ENCODE measurements around the gene ZNF668. TPM values are rescaled to one million over a fixed set of nuclear protein-coding genes. Genes with fewer than 3 reads are reported as not detected.

The ZNF668 gene
- total and polyA plus RNA-seq, 2 of the 8 experiments (the other 6 are each of a cell fraction or from before 2014, with no cell fraction given) = 14.0 to 14.3 TPM

- POLR2A ChIA-PET (ENCODE audit: partially characterized antibody) = interaction anchor here (0.6 to 1.6 kb wide), 12 partner anchors 9 to 130 kb away, joined by 3 to 7 read pairs (median 3); partner anchors contain the start of genes FUS, VKORC1, ZNF646 and ZNF668
- no peak overlapping the region for H2BK12ac ChIP-seq (ENCODE audit: low read depth, low read length)
- no peak overlapping the region for H2BK120ac ChIP-seq (replicated peaks; ENCODE audit: low read depth, low read length)
- no peak overlapping the region for H2AK5ac ChIP-seq (ENCODE audit: low read depth, low read length)
- no peak overlapping the region for H3K56ac ChIP-seq (replicated peaks; ENCODE audit: insufficient read length, low read depth, low read length)
- H3K27ac ChIP-seq (ENCODE audit: low read depth, low read length) = no peak overlapping the region
- H3K9ac ChIP-seq (replicated peaks in 1 of 4; ENCODE audit: extremely low read depth in 1 of 4, low read depth in 3 of 4, low read length in 3 of 4) = no peak overlapping the region
- H3K4ac ChIP-seq (replicated peaks; ENCODE audit: insufficient read length, low read depth, low read length) = no peak overlapping the region
- H3K14ac ChIP-seq (ENCODE audit: insufficient read length) = no peak overlapping the region
- H4K8ac ChIP-seq (ENCODE audit: extremely low read depth, insufficient read depth, low read length) = no peak overlapping the region
- no peaks in the 10 kb centered on the region for H4K20me1 ChIP-seq (replicated peaks in 1 of 2; ENCODE audit: control insufficient read depth in 1 of 2, insufficient read depth in 2 of 2, low read length in 2 of 2)
- H3K79me2 ChIP-seq (ENCODE audit: control insufficient read depth in 1 of 2, insufficient read depth in 2 of 2, low read length in 2 of 2) = no peaks in the 10 kb centered on the region
- no peaks in the 10 kb centered on the region; the same call in 1 of the 2 replicates for H3K23me2 ChIP-seq (ENCODE audit: low read depth, low read length)
- H2BK5ac ChIP-seq (ENCODE audit: low read depth, low read length) = no peak overlapping the region
- H2BK15ac ChIP-seq (ENCODE audit: low read length) = no peak overlapping the region
- FAIRE-seq (peak; percentile 63), DNase-seq (ENCODE audit: low read depth in 1 of 2, low spot score in 2 of 2) (no peak)
- H3K23ac ChIP-seq (ENCODE audit: insufficient read length) = no peak overlapping the region
- no peak overlapping the region for H4K5ac ChIP-seq (ENCODE audit: insufficient read length, low read depth, low read length)
- H3K4me2 ChIP-seq (ENCODE audit: insufficient read depth in 1 of 2, low read depth in 2 of 2, low read length in 2 of 2) = no peak overlapping the region; a peak in 1 of 4 replicates
- H4K91ac ChIP-seq (replicated peaks; ENCODE audit: insufficient read length, low read length) = no peak overlapping the region
- H3K36me3 ChIP-seq (ENCODE audit: control insufficient read depth in 2 of 4, insufficient read depth in 4 of 4, low read length in 3 of 4) = no peaks in the 10 kb centered on the region
- no peaks in the 10 kb centered on the region for H3K27me3 ChIP-seq (replicated peaks in 1 of 4; ENCODE audit: control insufficient read depth in 3 of 4, extremely low read depth in 1 of 4, insufficient read depth in 3 of 4, low read length in 3 of 4)
- peaks cover 0 to 4% (median 0%) of the 10 kb centered on the region in 4 experiments; a peak in 2 of 7 replicates for H3K4me1 ChIP-seq (replicated peaks in 1 of 4; ENCODE audit: control insufficient read depth in 3 of 4, insufficient read depth in 4 of 4, low read length in 3 of 4)
- no peak overlapping the region for H2BK20ac ChIP-seq (ENCODE audit: low read length)
- CTCF ChIA-PET (ENCODE audit: partially characterized antibody) = interaction anchor here (0.6 to 2.1 kb wide), 8 partner anchors 8 to 132 kb away, joined by 3 to 16 read pairs (median 4); no protein-coding TSS in a partner anchor
- no peak overlapping the region for H3K18ac ChIP-seq (ENCODE audit: extremely low read depth, low read length)
- H3K4me3 ChIP-seq (ENCODE audit: extremely low read depth in 1 of 4, insufficient read depth in 2 of 4, low read depth in 3 of 4, low read length in 4 of 4) = no peak overlapping the region
- H3K9me3 ChIP-seq (ENCODE audit: insufficient read depth in 2 of 2, low read depth in 1 of 2, low read length in 1 of 2) = no peaks in the 10 kb centered on the region
- no peaks in the 10 kb centered on the region for H3K79me1 ChIP-seq (ENCODE audit: low read depth, low read length)
- no peak overlapping the region for H2AFZ ChIP-seq (ENCODE audit: low read length)
- 79% methylated on average over 10 of the region's 10 CpGs; no CpG with 5 or more reads in 1 of the 2 experiments for WGBS, 2 experiments (ENCODE audit: extremely low coverage in 1 of 2, insufficient coverage in 1 of 2, insufficient read length in 1 of 2, insufficient replicate concordance in 2 of 2, low coverage in 1 of 2, low lambda C conversion rate in 2 of 2, missing lambda C conversion rate in 1 of 2)
- TF ChIP-seq ASH2L (IDR thresholded peaks at IDR 0.05; ENCODE audit: low read length) (no peak), GABPA (IDR thresholded peaks at IDR 0.05; ENCODE audit: borderline replicate concordance, insufficient read depth, low read length) (no peak), POU5F1 (IDR thresholded peaks at IDR 0.05; ENCODE audit: low read depth, low read length) (no peak), CHD2 (IDR thresholded peaks at IDR 0.05; ENCODE audit: low read length) (no peak), MAX (IDR thresholded peaks at IDR 0.05) (no peak)
These were observed 23.6 kb downstream of the ZNF668 start for GRCh38 chr16:31050280-31051030.
